Activated CD4-positive, alpha-beta T cell treated with anti-CD3 and anti-CD28 coated beads, Interleukin-2, amount 50 U/mL, for 16 hours (primary cell): ENCODE measurements around the gene KSR1.
"Not testable (repeated sequence)": the region's sequence is repeated elsewhere in the genome, so short reads cannot be mapped to it uniquely, and the experiment has no call there.

Experiments
- DNase-seq: peaks from one replicate; pipeline ENCODE4 v3.0.0-alpha.2; 2020

KSR1 gene

DNA sequence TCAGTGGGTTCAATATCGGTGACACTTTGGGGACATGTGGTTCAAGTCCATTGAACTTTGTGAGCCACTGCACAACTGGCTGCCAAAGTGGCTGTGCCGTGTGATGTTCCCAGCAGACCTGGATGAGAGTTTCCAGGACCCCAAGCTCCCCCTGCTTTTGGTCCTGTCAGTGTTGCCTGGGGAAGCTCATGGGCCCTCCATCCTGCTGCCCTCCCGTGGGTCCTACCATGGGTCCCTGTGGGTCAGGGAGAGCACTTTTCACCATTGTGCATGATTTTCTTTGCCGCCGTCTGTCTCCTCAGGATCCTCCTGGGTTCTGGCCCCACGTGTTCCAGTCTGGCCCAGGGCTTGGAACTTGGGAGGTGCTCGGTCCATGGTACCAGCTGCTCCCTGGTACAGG lies 212.9 kb downstream of the KSR1 start:
- no peak for DNase-seq

DNA sequence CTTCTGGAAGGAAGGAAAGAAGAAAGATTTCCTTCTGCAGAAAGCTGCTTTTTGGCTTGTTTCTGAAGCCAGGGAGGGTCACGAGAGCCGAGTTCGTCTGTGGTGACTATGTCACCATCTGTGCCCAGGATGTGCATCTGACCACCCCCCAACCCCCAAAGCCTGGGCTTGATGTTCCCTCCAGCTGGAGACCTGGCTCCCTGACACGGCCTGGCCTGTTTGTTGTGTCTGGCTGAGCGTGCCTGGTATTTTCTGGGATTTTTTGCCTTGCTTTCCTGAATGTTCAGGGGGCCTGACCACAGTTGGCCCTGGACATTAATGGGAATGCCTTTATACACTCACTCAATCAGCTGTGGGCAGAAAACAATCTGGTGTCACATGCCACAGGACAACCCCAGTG lies 213.6 kb downstream of the KSR1 start:
- no peak for DNase-seq

DNA sequence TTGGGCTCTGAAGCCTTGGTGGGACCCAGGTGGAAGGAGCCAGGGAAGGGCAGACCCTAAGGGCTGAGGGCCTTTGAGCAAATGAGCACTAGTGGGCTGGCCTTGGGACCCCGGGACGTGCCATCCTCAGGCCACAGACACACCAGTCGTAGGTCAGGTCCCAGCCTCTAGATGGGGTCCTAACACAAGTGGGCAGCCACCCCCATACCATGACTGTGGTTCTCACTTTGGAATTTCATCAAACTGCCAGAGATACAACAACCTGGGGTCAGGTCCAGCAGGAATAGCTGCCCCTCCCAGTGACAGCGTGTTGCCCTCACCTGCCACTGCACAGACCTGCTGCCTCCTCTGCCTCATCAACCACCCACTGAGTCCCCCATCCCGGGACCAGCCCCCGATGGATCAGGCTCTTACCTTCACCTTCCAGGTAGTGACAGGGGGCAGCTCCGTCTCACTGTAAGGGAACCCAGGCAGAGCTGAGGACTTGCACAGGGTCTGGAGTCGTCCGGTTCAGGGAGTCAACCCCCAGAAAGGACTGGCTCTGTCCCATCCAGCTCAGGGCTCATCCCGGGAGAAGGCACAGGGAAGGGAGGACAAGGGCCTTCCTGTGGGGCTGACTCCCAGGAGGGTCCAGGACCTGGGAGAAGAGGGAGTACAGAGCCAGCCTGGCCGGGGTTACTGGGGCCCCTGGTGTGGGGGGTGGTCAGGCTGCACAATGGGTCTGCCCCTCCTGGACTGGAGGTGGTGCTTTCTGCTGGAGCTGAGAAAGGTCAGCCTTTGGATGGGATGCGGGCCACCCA lies 214.7 kb downstream of the KSR1 start:
- DNase-seq, result no peak

DNA sequence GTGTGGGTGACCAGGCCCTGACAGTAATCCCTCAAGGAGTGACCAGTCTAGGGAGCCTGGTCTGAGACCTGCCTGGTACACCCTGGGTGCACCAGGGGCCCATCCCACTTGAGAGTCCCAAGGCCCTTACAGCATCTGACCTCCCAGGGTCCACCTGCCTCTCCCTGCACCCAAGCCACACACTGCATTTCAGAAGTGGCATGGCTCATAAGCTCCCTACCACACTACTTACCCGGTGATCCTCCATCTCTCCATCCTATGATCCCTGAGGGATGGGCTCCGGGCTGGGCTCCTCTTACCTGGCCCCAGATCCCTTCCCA lies 215.3 kb downstream of the KSR1 start:
- DNase-seq, result no peak

DNA sequence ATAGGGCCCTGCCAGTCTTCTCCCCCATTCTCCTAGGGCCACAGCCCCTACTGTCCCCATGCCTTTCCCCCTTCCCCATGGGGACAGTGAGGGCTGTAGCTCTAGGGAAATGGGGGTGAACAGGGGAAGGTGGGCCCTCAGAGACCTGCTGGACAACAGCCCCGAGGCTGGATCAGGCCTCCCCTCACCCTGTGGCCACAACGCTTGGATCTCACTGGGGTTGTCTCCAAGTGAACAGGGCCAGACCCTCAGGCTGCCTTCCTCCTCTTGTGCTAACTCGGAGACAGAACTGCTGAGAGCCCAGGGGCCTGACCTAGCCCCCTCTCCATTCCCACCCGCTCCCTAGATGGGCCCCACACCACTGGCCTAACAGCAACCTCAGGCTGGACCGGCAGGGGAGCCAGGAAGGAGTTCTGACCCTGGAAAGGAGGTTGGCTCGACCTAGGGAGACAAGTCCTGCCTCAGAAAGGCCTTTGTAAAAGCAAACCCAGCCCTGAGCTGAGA lies 215.8 kb downstream of the KSR1 start:
- DNase-seq, result not testable (repeated sequence)

DNA sequence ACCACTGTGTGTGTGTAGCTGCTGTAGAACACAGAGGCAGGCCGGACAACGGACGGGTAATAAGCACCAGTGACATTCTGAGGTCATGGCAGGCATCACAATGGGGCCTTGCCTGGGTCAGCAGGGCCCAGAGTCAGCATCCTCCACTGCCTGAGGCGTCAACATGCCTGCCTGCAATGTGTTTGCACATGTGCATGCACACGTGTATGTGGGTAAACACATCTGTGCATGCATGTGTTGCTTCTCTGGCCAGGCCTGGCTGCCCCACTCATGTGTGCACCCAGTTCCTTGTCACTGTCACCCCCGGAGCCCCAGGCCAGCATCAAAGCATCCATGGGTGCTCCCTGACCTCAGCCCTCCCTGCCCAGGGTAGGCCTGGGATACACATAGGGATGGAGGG lies 218.1 kb downstream of the KSR1 start:
- no peak for DNase-seq
